GM19463 (cell line): ENCODE results near the gene ST13.
"Not testable (repeated sequence)": the region's sequence is repeated elsewhere in the genome, so short reads cannot be mapped to it uniquely, and the experiment has no call there.

Source experiments
- ATAC-seq: cut with Tn5 transposase; IDR thresholded peaks from one replicate; pipeline ENCODE4 v1.9.1; 2021; ENCODE audit warnings: mild to moderate bottlenecking, moderate library complexity; ENCODE audit not compliant: unreplicated experiment

The ST13 gene

DNA sequence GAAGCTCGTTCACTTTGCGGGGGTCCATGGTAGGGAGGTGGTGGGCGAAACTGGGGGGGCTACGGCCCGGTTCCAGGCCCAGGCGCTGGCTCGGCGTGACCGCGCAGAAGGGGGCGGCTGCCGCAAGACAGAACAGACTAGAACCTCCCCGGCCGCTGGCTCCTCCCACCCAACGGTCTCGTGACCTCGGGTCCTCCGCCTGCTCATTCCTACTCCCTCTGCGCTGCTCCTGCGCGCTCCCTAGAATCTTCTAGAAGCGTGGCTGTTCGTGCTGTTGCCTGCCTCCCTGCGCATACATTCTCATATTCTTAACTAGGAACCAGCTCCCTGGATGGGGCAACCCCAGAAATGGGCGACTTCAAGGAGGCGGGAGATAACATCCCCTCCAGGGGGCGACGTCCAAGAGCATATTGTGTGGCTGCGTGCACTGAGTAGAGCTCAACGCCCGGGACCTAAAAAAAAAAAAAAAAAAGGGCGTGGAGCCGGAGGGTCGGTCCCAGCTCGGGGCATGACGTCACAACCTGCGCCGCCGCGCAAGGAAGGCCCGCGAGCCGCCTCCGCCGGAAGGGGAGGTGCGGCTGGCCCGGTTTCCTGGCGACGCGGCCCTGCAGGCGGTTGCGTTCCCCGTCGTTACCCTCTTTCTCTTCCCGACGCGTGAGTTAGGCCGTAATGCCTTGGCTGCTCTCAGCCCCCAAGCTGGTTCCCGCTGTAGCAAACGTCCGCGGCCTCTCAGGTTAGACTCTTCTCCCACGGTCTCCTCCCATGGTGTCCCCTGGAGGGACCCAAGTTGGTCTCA lies at the start of gene ST13, which contains the start of gene XPNPEP3:
TSS of gene ST13 (minus strand) at position 127 of the 796 bp plus-strand sequence. CDS start at position 28, 99 bp downstream.
TSS of gene XPNPEP3 (plus strand) at position 636 of the 796 bp plus-strand sequence. CDS start at position 670, 34 bp downstream.
- ATAC-seq: peak; percentile 89

DNA sequence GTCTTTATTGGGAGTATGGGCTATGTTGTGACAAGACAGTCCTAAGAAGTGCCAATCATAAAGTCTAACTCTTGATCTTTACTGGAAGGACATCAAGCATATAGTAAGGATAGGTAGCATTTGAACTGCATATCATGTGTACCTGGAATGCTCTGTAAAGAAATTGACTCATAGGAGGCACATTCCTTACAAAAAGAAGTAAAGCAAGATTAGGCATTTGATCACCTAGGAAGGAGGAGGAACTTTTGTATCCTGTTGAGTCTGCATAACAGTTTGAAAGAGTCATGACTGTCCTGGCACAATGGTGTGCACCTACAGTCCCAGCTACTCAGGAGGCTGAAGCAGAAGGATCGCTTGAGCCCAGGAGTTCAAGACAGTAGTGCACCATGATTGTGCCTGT lies 47.7 kb upstream of the ST13 start:
- ATAC-seq: no peak

GRCh38 chr22:40898850-40899357 lies 42.5 kb upstream of the ST13 start:
- no peak for ATAC-seq

DNA sequence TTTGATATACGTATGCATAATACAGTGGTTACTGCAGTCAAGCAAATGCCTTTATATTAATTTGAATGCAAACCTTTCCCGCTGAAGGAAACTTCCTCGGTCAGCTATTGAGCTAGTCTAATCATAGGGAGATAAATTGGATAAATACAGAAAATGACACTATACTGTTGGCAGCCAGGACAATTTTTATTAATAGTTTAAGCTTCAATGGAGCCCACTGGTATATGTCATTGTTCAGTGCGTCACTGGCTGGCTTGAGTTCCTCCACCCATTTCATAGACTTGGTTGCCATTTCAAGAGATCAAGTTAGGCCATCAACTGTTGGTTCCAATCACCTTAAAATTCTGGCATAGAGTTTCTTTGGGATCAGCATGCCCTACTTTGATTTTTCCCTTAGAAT lies 38.0 kb upstream of the ST13 start:
- ATAC-seq: no peak

GRCh38 chr22:40890881-40891280 lies 34.4 kb upstream of the ST13 start:
- no peak for ATAC-seq

GRCh38 chr22:40889116-40889515 lies 32.7 kb upstream of the ST13 start:
- ATAC-seq: no peak

GRCh38 chr22:40878922-40879321 lies 22.5 kb upstream of the ST13 start:
- no peak for ATAC-seq

GRCh38 chr22:40877488-40877887 lies 21.0 kb upstream of the ST13 start:
- ATAC-seq: no peak

DNA sequence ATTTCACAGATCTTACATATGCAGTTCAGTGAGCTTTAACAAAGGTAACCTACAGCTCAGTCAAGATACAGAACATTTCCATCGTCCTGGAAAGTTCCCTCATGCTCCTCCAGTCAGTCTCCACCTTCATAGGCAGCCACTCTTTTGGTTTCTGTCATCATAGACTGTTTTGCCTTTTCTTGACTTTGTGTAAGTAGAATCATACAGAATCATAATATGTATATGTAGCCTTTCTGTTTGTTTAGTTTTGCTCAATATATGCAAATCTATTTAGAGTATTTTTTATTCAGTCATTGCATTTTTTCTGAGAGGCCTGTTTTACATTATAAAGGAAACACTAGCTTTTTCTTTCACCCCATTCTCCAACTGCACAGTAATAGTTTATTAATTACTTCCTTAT lies 20.5 kb upstream of the ST13 start:
- no peak for ATAC-seq

DNA sequence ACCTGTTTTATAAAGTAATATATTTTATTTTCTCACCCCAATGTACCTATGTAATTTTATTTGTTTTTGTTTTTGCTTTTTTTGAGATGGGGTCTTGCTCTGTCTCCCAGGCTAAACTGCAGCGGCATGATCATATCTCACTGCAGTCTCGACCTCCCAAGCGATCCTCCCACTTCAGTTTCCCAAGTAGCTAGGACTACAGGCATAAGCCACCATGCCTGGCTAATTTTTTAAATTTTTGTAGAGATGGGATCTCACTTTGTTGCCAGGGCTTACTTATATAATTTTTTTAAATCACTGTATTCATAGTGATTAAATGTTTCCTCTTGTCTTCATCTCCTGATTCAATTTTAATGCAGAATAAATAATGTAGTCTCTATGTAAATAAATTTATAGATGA lies 18.7 kb upstream of the ST13 start:
- no peak for ATAC-seq

GRCh38 chr22:40874016-40874415 lies 17.6 kb upstream of the ST13 start:
- no peak for ATAC-seq

GRCh38 chr22:40868379-40868778 lies 11.9 kb upstream of the ST13 start:
- ATAC-seq: not testable (repeated sequence)

GRCh38 chr22:40867109-40867508 lies 10.7 kb upstream of the ST13 start:
- ATAC-seq: no peak

DNA sequence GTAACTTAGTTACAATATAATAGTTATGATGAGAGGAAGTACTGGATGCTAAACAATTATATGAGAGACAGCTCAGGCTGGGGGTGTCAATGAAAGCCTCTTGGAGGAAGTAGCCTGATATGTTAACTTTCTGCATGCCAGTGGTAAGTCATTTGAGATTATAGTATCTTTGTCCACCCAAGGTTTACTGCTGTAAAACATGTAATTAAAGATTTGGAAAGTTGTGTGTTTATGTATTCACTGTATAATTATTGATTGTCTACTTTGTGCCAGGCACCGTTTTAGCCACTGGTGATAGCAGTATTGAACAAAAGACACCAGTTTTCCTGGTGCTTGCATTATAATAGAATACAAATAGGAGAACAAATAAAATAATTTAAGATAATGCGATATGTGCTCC lies 6.1 kb upstream of the ST13 start:
- ATAC-seq: no peak

GRCh38 chr22:40862013-40862412 lies 5.6 kb upstream of the ST13 start, which contains the start of gene DNAJB7:
Gene DNAJB7, minus strand, starts transcription at chr22:40862113. Its CDS starts 119 bp downstream, at chr22:40861994.
- no peak for ATAC-seq

GRCh38 chr22:40857309-40857855 lies 943 bp upstream of the ST13 start:
- no peak for ATAC-seq

GRCh38 chr22:40855979-40856512 lies 393 bp downstream of the ST13 start:
- peak; percentile 18 for ATAC-seq

DNA sequence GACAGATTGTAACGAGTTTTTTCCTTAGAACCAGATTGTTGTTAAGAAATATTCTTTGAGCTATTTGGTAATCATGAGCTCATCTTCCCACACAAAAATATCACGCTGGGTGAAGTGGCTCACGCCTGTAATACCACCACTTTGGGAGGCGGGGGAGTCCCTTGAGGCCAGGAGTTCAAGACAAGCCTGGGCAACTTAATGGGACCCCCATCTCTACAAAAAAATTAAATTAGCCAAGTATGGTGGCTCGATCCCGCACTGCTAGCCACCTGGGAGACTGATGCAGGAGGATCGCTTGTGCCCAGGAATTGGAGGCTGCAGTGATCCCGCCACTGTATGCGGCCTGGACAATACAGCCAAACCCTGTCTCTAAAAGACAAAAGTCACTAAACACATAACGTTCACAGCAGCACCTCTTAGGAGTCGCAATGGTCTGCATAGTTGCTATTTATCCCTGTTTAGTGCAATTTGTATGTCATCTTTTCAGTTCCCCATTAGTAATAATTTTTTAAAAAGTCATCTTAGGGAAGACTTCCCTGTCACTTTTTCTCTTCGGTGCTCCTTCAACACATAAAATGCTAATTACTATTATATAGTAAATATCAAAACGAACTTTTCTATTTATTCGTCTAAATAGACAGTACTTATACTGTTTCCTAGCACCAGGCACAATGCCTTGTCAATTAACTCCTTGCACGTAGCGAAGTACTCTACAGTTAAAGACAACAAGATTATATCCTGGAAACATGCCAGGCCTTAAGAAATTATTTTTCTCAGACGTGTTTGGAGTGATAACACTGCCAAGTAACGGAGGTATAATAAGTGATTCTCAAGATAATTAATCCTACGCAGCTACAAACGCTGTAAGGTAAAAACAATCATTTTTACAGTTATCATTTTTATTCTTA lies 1.1 kb downstream of the ST13 start:
- no peak for ATAC-seq

GRCh38 chr22:40853961-40854360 lies 2.5 kb downstream of the ST13 start:
- ATAC-seq: no peak

DNA sequence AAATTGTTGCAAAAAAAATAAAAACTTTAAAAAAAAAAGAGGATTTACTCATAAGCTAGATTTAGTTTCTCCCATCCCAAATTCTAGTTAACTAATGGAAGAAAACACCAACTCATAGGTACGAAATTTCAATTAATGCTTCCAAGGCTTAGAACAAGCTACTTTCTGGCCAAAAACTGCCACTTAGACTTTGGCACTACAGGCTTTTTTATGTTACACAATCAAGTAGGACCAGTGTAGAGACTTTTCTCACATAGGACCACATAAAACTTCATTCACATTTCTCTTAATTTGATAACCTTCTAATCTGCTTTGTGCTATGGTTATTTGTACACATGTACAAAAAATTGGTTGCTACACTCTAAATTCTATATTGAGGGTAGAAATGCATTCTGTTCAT lies 3.1 kb downstream of the ST13 start:
- ATAC-seq: no peak

DNA sequence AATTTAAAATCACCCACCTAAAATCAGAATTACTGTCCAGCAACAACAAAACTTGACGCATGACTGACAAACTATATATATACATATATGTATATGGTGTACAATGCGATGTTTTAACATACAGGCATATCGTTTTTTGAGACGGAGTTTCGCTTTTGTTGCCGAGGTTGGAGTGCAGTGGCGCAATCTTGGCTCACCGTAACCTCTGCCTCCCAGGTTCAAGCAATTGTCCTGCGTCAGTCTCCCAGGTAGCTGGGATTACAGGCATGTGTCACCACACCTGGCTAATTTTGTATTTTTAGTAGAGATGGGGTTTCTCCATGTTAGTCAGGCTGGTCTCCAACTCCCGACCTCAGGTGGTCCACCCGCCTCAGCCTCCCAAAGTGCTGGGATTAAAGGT lies 10.6 kb downstream of the ST13 start:
- not testable (repeated sequence) for ATAC-seq
